ENCODE data around the gene GPR18. TPM values are rescaled to one million over a fixed set of nuclear protein-coding genes. Genes with fewer than 3 reads are reported as not detected.

The GPR18 gene
- total RNA-seq, 1 experiment from 2014 or later, result 126 TPM

GRCh38 chr13:99278200-99278599 lies 20.0 kb upstream of the GPR18 start:
- Histone ChIP-seq H3K27ac (ENCODE audit: low read length) (no peak overlapping the region), H3K4me3 (ENCODE audit: low read length) (no peak overlapping the region), H3K9ac (ENCODE audit: low read length) (no peak overlapping the region), H3K9me3 (ENCODE audit: low read length) (no peaks in the 10 kb centered on the region), H3K4me1 (ENCODE audit: low read length) (peaks cover 35% of the 10 kb centered on the region), H3K4me2 (ENCODE audit: low read depth, low read length, poor library complexity, severe bottlenecking) (no peak overlapping the region), H3K79me2 (ENCODE audit: low read length) (peaks cover 10% of the 10 kb centered on the region; the same call in 1 of the 2 replicates), H3K27me3 (ENCODE audit: low read length) (no peaks in the 10 kb centered on the region), H3K9me2 (replicated peaks; ENCODE audit: insufficient read depth, low read length) (no peaks in the 10 kb centered on the region), H3K36me3 (ENCODE audit: insufficient read depth, low read length) (0 out of 2 replicates have a peak, but pooled peaks cover 2% of the 10 kb centered on the region), H4K20me1 (ENCODE audit: insufficient read depth, low read depth, low read length) (peaks cover 82% of the 10 kb centered on the region), H2AFZ (ENCODE audit: low read length) (no peak overlapping the region)
- DNase-seq, result no peak

GRCh38 chr13:99277629-99278028 lies 19.4 kb upstream of the GPR18 start:
- Histone ChIP-seq H3K4me1 (ENCODE audit: low read length) (peaks cover 30% of the 10 kb centered on the region), H3K4me2 (ENCODE audit: low read depth, low read length, poor library complexity, severe bottlenecking) (no peak overlapping the region), H2AFZ (ENCODE audit: low read length) (no peak overlapping the region), H3K9me2 (replicated peaks; ENCODE audit: insufficient read depth, low read length) (no peaks in the 10 kb centered on the region), H3K9ac (ENCODE audit: low read length) (no peak overlapping the region), H3K9me3 (ENCODE audit: low read length) (no peaks in the 10 kb centered on the region), H3K27ac (ENCODE audit: low read length) (no peak overlapping the region), H3K27me3 (ENCODE audit: low read length) (no peaks in the 10 kb centered on the region), H4K20me1 (ENCODE audit: insufficient read depth, low read depth, low read length) (peaks cover 77% of the 10 kb centered on the region), H3K4me3 (ENCODE audit: low read length) (no peak overlapping the region), H3K36me3 (ENCODE audit: insufficient read depth, low read length) (peaks cover 4% of the 10 kb centered on the region; the same call in 1 of the 2 replicates), H3K79me2 (ENCODE audit: low read length) (peaks cover 5% of the 10 kb centered on the region; the same call in 1 of the 2 replicates)
- no peak for DNase-seq

GRCh38 chr13:99276706-99277105 lies 18.5 kb upstream of the GPR18 start:
- H3K4me3 ChIP-seq (ENCODE audit: low read length), result no peak overlapping the region
- no peak overlapping the region for H2AFZ ChIP-seq (ENCODE audit: low read length)
- no peak for DNase-seq
- H3K9me2 ChIP-seq (replicated peaks; ENCODE audit: insufficient read depth, low read length), result no peaks in the 10 kb centered on the region
- H3K79me2 ChIP-seq (ENCODE audit: low read length), result peaks cover 11% of the 10 kb centered on the region; the same call in 1 of the 2 replicates
- H3K9ac ChIP-seq (ENCODE audit: low read length), result no peak overlapping the region
- H4K20me1 ChIP-seq (ENCODE audit: insufficient read depth, low read depth, low read length), result peaks cover 74% of the 10 kb centered on the region
- peaks cover 13% of the 10 kb centered on the region; the same call in 1 of the 2 replicates for H3K36me3 ChIP-seq (ENCODE audit: insufficient read depth, low read length)
- peaks cover 20% of the 10 kb centered on the region for H3K4me1 ChIP-seq (ENCODE audit: low read length)
- H3K27me3 ChIP-seq (ENCODE audit: low read length), result no peaks in the 10 kb centered on the region
- H3K4me2 ChIP-seq (ENCODE audit: low read depth, low read length, poor library complexity, severe bottlenecking), result no peak overlapping the region
- H3K9me3 ChIP-seq (ENCODE audit: low read length), result no peaks in the 10 kb centered on the region
- no peak overlapping the region for H3K27ac ChIP-seq (ENCODE audit: low read length)

GRCh38 chr13:99275093-99275469 lies 16.9 kb upstream of the GPR18 start:
- H4K20me1 ChIP-seq (ENCODE audit: insufficient read depth, low read depth, low read length), result peaks cover 61% of the 10 kb centered on the region
- H2AFZ ChIP-seq (ENCODE audit: low read length), result no peak overlapping the region
- H3K4me3 ChIP-seq (ENCODE audit: low read length), result no peak overlapping the region
- no peaks in the 10 kb centered on the region for H3K27me3 ChIP-seq (ENCODE audit: low read length)
- H3K9me2 ChIP-seq (replicated peaks; ENCODE audit: insufficient read depth, low read length), result no peaks in the 10 kb centered on the region
- no peak overlapping the region for H3K27ac ChIP-seq (ENCODE audit: low read length)
- no peak overlapping the region for H3K9ac ChIP-seq (ENCODE audit: low read length)
- H3K79me2 ChIP-seq (ENCODE audit: low read length), result peaks cover 18% of the 10 kb centered on the region; the same call in 1 of the 2 replicates
- H3K4me1 ChIP-seq (ENCODE audit: low read length), result peaks cover 9% of the 10 kb centered on the region
- peaks cover 19% of the 10 kb centered on the region; the same call in 1 of the 2 replicates for H3K36me3 ChIP-seq (ENCODE audit: insufficient read depth, low read length)
- H3K4me2 ChIP-seq (ENCODE audit: low read depth, low read length, poor library complexity, severe bottlenecking), result no peak overlapping the region
- DNase-seq, result no peak
- no peaks in the 10 kb centered on the region for H3K9me3 ChIP-seq (ENCODE audit: low read length)

GRCh38 chr13:99273128-99273527 lies 14.9 kb upstream of the GPR18 start:
- H3K4me2 ChIP-seq (ENCODE audit: low read depth, low read length, poor library complexity, severe bottlenecking), result no peak overlapping the region
- H3K79me2 ChIP-seq (ENCODE audit: low read length), result peaks cover 18% of the 10 kb centered on the region; the same call in 1 of the 2 replicates
- H3K36me3 ChIP-seq (ENCODE audit: insufficient read depth, low read length), result peaks cover 19% of the 10 kb centered on the region; the same call in 1 of the 2 replicates
- H3K9me3 ChIP-seq (ENCODE audit: low read length), result no peaks in the 10 kb centered on the region
- peaks cover 48% of the 10 kb centered on the region for H4K20me1 ChIP-seq (ENCODE audit: insufficient read depth, low read depth, low read length)
- H2AFZ ChIP-seq (ENCODE audit: low read length), result no peak overlapping the region
- DNase-seq, result no peak
- no peak overlapping the region for H3K4me3 ChIP-seq (ENCODE audit: low read length)
- H3K4me1 ChIP-seq (ENCODE audit: low read length), result peaks cover 21% of the 10 kb centered on the region
- no peaks in the 10 kb centered on the region for H3K27me3 ChIP-seq (ENCODE audit: low read length)
- no peak overlapping the region for H3K9ac ChIP-seq (ENCODE audit: low read length)
- no peak overlapping the region for H3K27ac ChIP-seq (ENCODE audit: low read length)
- H3K9me2 ChIP-seq (replicated peaks; ENCODE audit: insufficient read depth, low read length), result no peaks in the 10 kb centered on the region

- DNase-seq, result no peak
- H3K9me3 ChIP-seq (ENCODE audit: low read length), result no peaks in the 10 kb centered on the region
- peaks cover 50% of the 10 kb centered on the region for H4K20me1 ChIP-seq (ENCODE audit: insufficient read depth, low read depth, low read length)
- no peak overlapping the region for H3K4me2 ChIP-seq (ENCODE audit: low read depth, low read length, poor library complexity, severe bottlenecking)
- peaks cover 19% of the 10 kb centered on the region; the same call in 1 of the 2 replicates for H3K36me3 ChIP-seq (ENCODE audit: insufficient read depth, low read length)
- no peak overlapping the region for H3K27ac ChIP-seq (ENCODE audit: low read length)
- H3K79me2 ChIP-seq (ENCODE audit: low read length), result peaks cover 18% of the 10 kb centered on the region; the same call in 1 of the 2 replicates
- no peaks in the 10 kb centered on the region for H3K9me2 ChIP-seq (replicated peaks; ENCODE audit: insufficient read depth, low read length)
- no peak overlapping the region for H2AFZ ChIP-seq (ENCODE audit: low read length)
- H3K4me3 ChIP-seq (ENCODE audit: low read length), result no peak overlapping the region
- no peaks in the 10 kb centered on the region for H3K27me3 ChIP-seq (ENCODE audit: low read length)
- peaks cover 27% of the 10 kb centered on the region for H3K4me1 ChIP-seq (ENCODE audit: low read length)
- no peak overlapping the region for H3K9ac ChIP-seq (ENCODE audit: low read length)
These were observed 14.3 kb upstream of the GPR18 start for GRCh38 chr13:99272481-99272880.

- Histone ChIP-seq H3K27ac (ENCODE audit: low read length) (no peak overlapping the region), H3K9me2 (replicated peaks; ENCODE audit: insufficient read depth, low read length) (no peaks in the 10 kb centered on the region), H3K9ac (ENCODE audit: low read length) (no peak overlapping the region), H3K27me3 (ENCODE audit: low read length) (no peaks in the 10 kb centered on the region), H3K79me2 (ENCODE audit: low read length) (peaks cover 20% of the 10 kb centered on the region; the same call in 1 of the 2 replicates), H3K4me1 (ENCODE audit: low read length) (peaks cover 40% of the 10 kb centered on the region), H2AFZ (ENCODE audit: low read length) (no peak overlapping the region), H4K20me1 (ENCODE audit: insufficient read depth, low read depth, low read length) (peaks cover 44% of the 10 kb centered on the region), H3K4me2 (ENCODE audit: low read depth, low read length, poor library complexity, severe bottlenecking) (no peak overlapping the region), H3K9me3 (ENCODE audit: low read length) (no peaks in the 10 kb centered on the region), H3K36me3 (ENCODE audit: insufficient read depth, low read length) (peaks cover 19% of the 10 kb centered on the region; the same call in 1 of the 2 replicates), H3K4me3 (ENCODE audit: low read length) (no peak overlapping the region)
- no peak for DNase-seq
These were observed 13.1 kb upstream of the GPR18 start for GRCh38 chr13:99271249-99271648.

GRCh38 chr13:99270518-99270917 lies 12.3 kb upstream of the GPR18 start:
- DNase-seq, result no peak
- no peaks in the 10 kb centered on the region for H3K9me2 ChIP-seq (replicated peaks; ENCODE audit: insufficient read depth, low read length)
- H3K36me3 ChIP-seq (ENCODE audit: insufficient read depth, low read length), result peaks cover 19% of the 10 kb centered on the region; the same call in 1 of the 2 replicates
- no peak overlapping the region for H3K27ac ChIP-seq (ENCODE audit: low read length)
- H3K4me1 ChIP-seq (ENCODE audit: low read length), result peaks cover 45% of the 10 kb centered on the region
- no peak overlapping the region for H3K4me3 ChIP-seq (ENCODE audit: low read length)
- no peaks in the 10 kb centered on the region for H3K9me3 ChIP-seq (ENCODE audit: low read length)
- H4K20me1 ChIP-seq (ENCODE audit: insufficient read depth, low read depth, low read length), result peaks cover 37% of the 10 kb centered on the region
- peaks cover 21% of the 10 kb centered on the region; the same call in 1 of the 2 replicates for H3K79me2 ChIP-seq (ENCODE audit: low read length)
- no peak overlapping the region for H3K9ac ChIP-seq (ENCODE audit: low read length)
- H3K4me2 ChIP-seq (ENCODE audit: low read depth, low read length, poor library complexity, severe bottlenecking), result no peak overlapping the region
- no peak overlapping the region for H2AFZ ChIP-seq (ENCODE audit: low read length)
- H3K27me3 ChIP-seq (ENCODE audit: low read length), result no peaks in the 10 kb centered on the region

Data from Karpas-422 (cell line).